HFFc6 (cell line): ENCODE data around the gene PACS2. TPM values are rescaled to one million over a fixed set of nuclear protein-coding genes. Genes with fewer than 3 reads are reported as not detected.

Experiments used
- DNase-seq: peaks from one replicate; pipeline ENCODE4 v3.0.0-alpha.2; 2018
- H3K27ac Mint-ChIP-seq: 2 replicates; pipeline ENCODE4 v1.8.0; 2020; ENCODE audit warnings: mild to moderate bottlenecking, mixed read lengths
- H3K27me3 Mint-ChIP-seq: 2 replicates; pipeline ENCODE4 v1.8.0; 2021; ENCODE audit warnings: mild to moderate bottlenecking, moderate library complexity, mixed read lengths; ENCODE audit not compliant: insufficient read depth
- H3K36me3 Mint-ChIP-seq: 2 replicates; pipeline ENCODE4 v1.8.0; 2021; ENCODE audit warnings: low read depth, mixed read lengths
- H3K4me1 Mint-ChIP-seq: 2 replicates; pipeline ENCODE4 v1.8.0; 2020; ENCODE audit warnings: low read depth, mixed read lengths
- H3K4me3 Mint-ChIP-seq: 2 replicates; pipeline ENCODE4 v1.8.0; 2020; ENCODE audit warnings: mild to moderate bottlenecking, moderate library complexity, mixed read lengths
- H3K9me3 Mint-ChIP-seq: 2 replicates; pipeline ENCODE4 v1.8.0; 2020; ENCODE audit warnings: mild to moderate bottlenecking, mixed read lengths
- CTCF ChIP-seq: fragments of 200-600 bp; sonication (generic); IDR thresholded peaks from 2 replicates; pipeline ENCODE4 v1.5.0; 2021; ENCODE audit warnings: antibody characterized with exemption, mild to moderate bottlenecking
- total RNA-seq, 6 experiments: library from RNA; stranded (reverse); fragmentation: NEBNext Ultra II Directional; extraction: Animal tissue kit (Norgen Biotek cat#: 25700); gene quantifications; 2 replicates in 1 of 6; 3 replicates in 5 of 6; pipeline ENCODE4 v1.2.3, GENCODE V29; 2021

PACS2 gene
- total RNA-seq, 6 experiments from 2014 or later = 33.5 to 38.5 (median 35.2) TPM

- Mint-ChIP-seq H3K27ac (no peak overlapping the region), H3K36me3 (no peaks in the 10 kb centered on the region), H3K4me3 (no peak overlapping the region), H3K27me3 (no peaks in the 10 kb centered on the region; the same call in 1 of the 2 replicates), H3K4me1 (no peaks in the 10 kb centered on the region), H3K9me3 (no peaks in the 10 kb centered on the region)
- DNase-seq = no peak
- no peak for TF ChIP-seq CTCF
These were observed 77.9 kb downstream of the PACS2 start for GRCh38 chr14:105392131-105393090.

DNA sequence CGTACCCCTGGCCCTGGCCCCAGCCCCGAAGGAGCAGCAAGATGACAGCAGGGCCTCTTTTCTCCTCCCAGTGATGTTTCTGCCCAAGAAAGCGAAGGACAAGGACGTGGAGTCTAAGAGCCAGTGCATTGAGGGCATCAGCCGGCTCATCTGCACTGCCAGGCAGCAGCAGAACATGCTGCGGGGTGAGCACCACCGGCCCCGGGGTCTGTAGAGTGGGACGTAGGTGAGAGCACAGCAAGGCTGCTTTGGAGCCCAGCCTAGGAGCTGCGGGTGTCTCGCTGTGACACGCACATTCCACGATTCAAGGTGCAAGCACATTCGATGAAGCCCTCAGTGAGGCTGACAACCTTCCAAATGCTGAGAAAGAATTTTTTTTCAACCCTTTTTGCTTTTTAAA is 78.6 kb downstream of the PACS2 start:
- Mint-ChIP-seq H3K4me1 (no peaks in the 10 kb centered on the region), H3K36me3 (no peaks in the 10 kb centered on the region), H3K27me3 (no peaks in the 10 kb centered on the region; the same call in 1 of the 2 replicates), H3K27ac (no peak overlapping the region), H3K4me3 (no peak overlapping the region), H3K9me3 (no peaks in the 10 kb centered on the region)
- TF ChIP-seq CTCF = no peak
- DNase-seq = no peak

DNA sequence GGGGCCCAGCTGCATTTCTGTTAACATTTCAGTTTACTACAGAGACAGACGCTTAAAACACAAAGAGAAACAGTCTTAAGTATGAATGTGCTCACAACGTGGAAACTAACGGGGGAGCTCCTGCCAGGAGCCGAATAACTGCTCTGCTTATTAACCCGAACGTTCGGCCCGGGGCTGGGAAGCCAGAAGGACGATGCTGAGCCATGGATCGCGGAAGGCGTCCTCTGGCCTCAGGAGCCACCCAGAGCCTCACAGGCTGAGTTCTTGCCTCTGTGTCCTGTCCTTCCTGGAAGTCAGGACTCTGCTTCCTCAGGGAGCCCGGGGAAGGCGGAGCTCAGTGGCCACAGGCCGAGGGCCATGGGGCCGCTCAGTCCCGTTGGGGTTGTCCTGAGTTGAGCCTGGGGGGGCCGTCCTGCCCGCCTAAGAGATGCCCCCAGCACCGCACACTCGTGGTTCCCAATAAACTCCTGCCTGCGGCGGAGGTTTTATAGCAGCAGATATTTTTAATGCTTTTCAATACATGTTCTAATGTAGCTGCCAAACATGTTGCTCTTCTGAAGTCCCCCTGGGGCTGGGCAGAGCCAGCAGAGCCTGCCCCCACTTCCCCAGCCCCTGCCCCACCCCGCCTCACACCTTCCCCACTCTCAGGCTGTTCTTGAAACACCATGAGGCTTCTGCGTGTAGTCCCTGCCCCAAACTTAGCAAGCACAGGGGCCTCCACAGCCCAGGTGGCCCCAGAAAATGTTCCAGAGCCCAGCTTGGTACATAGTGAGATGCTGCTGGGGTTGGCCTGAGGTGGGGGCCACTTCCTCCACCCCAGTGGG is 80.4 kb downstream of the PACS2 start:
- no peaks in the 10 kb centered on the region for H3K4me1 Mint-ChIP-seq
- no peaks in the 10 kb centered on the region; the same call in 1 of the 2 replicates for H3K27me3 Mint-ChIP-seq
- DNase-seq = no peak
- H3K36me3 Mint-ChIP-seq = no peaks in the 10 kb centered on the region; the same call in 1 of the 2 replicates
- H3K27ac Mint-ChIP-seq = no peak overlapping the region
- H3K4me3 Mint-ChIP-seq = no peak overlapping the region
- no peaks in the 10 kb centered on the region for H3K9me3 Mint-ChIP-seq
- no peak for TF ChIP-seq CTCF

DNA sequence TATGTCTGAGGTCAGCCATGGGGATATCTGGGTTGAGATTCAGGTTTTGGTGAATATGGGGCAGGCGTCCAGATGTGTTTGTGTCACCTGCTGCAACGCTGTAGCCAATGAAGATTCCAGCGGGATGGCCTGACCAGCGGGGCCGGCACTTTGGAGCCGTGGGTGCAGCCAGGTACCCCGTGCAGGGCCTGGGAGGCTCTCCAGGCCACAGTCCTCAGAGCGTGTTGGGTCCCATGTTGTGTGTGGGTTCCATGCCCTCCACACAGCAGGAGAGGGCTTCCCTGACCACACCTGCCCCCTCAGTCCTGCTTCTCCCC is 80.9 kb downstream of the PACS2 start:
- no peak overlapping the region for H3K27ac Mint-ChIP-seq
- no peak for TF ChIP-seq CTCF
- peaks cover 5% of the 10 kb centered on the region for H3K36me3 Mint-ChIP-seq
- H3K27me3 Mint-ChIP-seq = no peaks in the 10 kb centered on the region; the same call in 1 of the 2 replicates
- no peak for DNase-seq
- H3K9me3 Mint-ChIP-seq = peaks cover 3% of the 10 kb centered on the region; the same call in 1 of the 2 replicates
- H3K4me3 Mint-ChIP-seq = no peak overlapping the region
- no peaks in the 10 kb centered on the region for H3K4me1 Mint-ChIP-seq

- Mint-ChIP-seq H3K4me1 (no peaks in the 10 kb centered on the region), H3K27me3 (no peaks in the 10 kb centered on the region; the same call in 1 of the 2 replicates), H3K36me3 (peaks cover 22% of the 10 kb centered on the region), H3K4me3 (peak overlapping the region; percentile 77), H3K9me3 (peaks cover 12% of the 10 kb centered on the region; the same call in 1 of the 2 replicates), H3K27ac (peak overlapping the region; percentile 82)
- no peak for TF ChIP-seq CTCF
- no peak for DNase-seq
These were observed 82.9 kb downstream of the PACS2 start for GRCh38 chr14:105397350-105397931.
